H9 (cell line): ENCODE measurements around the gene HTR7. TPM values are rescaled to one million over a fixed set of nuclear protein-coding genes. Genes with fewer than 3 reads are reported as not detected.

Experiments used
- DNase-seq: peaks from one replicate; pipeline ENCODE4 v3.0.0-alpha.2; 2017
- H2AFZ ChIP-seq: one replicate; pipeline ENCODE4 v1.6.1; 2013; ENCODE audit warnings: mild to moderate bottlenecking, low read length, control low read depth, moderate library complexity
- H2AK5ac ChIP-seq: 2 replicates; pipeline ENCODE4 v1.6.1; 2013; ENCODE audit warnings: low read length, control low read depth, mixed read lengths; ENCODE audit not compliant: insufficient read length
- H2BK120ac ChIP-seq: one replicate; pipeline ENCODE4 v1.6.1; 2013; ENCODE audit warnings: low read depth, mild to moderate bottlenecking, low read length, control low read depth, inconsistent platforms; ENCODE audit not compliant: poor library complexity, severe bottlenecking
- H2BK12ac ChIP-seq: 2 replicates; pipeline ENCODE4 v1.6.1; 2013; ENCODE audit warnings: low read length, control low read depth, mixed read lengths, low read depth; ENCODE audit not compliant: insufficient read length
- H2BK15ac ChIP-seq: 2 replicates; pipeline ENCODE4 v1.6.1; 2013; ENCODE audit warnings: low read depth, low read length, control low read depth
- H2BK20ac ChIP-seq: one replicate; pipeline ENCODE4 v1.6.1; 2013; ENCODE audit warnings: low read depth, mild to moderate bottlenecking, low read length, control low read depth, inconsistent platforms; ENCODE audit not compliant: poor library complexity, severe bottlenecking
- H2BK5ac ChIP-seq: 2 replicates; pipeline ENCODE4 v1.6.1; 2013; ENCODE audit warnings: low read length, control low read depth, mixed read lengths; ENCODE audit not compliant: insufficient read length
- H3K14ac ChIP-seq: 2 replicates; pipeline ENCODE4 v1.6.1; 2013; ENCODE audit warnings: low read length, control low read depth; ENCODE audit not compliant: insufficient read depth
- H3K18ac ChIP-seq: 2 replicates; pipeline ENCODE4 v1.6.1; 2013; ENCODE audit warnings: low read depth, mild to moderate bottlenecking, mixed read lengths, low read length, control low read depth; ENCODE audit not compliant: insufficient read length
- H3K23ac ChIP-seq: 2 replicates; pipeline ENCODE4 v1.6.1; 2013; ENCODE audit warnings: low read length, control low read depth, mixed read lengths, low read depth; ENCODE audit not compliant: insufficient read length
- H3K23me2 ChIP-seq: 2 replicates; pipeline ENCODE4 v1.6.1; 2013; ENCODE audit warnings: low read depth, mild to moderate bottlenecking, mixed read lengths, low read length, control low read depth; ENCODE audit not compliant: insufficient read length, poor library complexity, severe bottlenecking
- H3K27ac ChIP-seq: 2 replicates; pipeline ENCODE4 v1.5.1; 2013; ENCODE audit warnings: low read length, control low read depth, mixed read lengths, low read depth; ENCODE audit not compliant: insufficient read length
- H3K27me3 ChIP-seq: 2 replicates; pipeline ENCODE4 v1.6.1; 2013; ENCODE audit warnings: low read length, control low read depth, inconsistent platforms; ENCODE audit not compliant: insufficient read depth
- H3K4ac ChIP-seq: 2 replicates; pipeline ENCODE4 v1.6.1; 2013; ENCODE audit warnings: low read depth, mild to moderate bottlenecking, control low read depth, inconsistent platforms, low read length, moderate library complexity
- H3K4me1 ChIP-seq: 2 replicates; pipeline ENCODE4 v1.6.1; 2013; ENCODE audit warnings: low read length, control low read depth, inconsistent platforms; ENCODE audit not compliant: insufficient read depth
- H3K4me2 ChIP-seq: 2 replicates; pipeline ENCODE4 v1.6.1; 2013; ENCODE audit warnings: low read length, control low read depth, mixed read lengths; ENCODE audit not compliant: insufficient read length, insufficient read depth
- H3K56ac ChIP-seq: 2 replicates; pipeline ENCODE4 v1.6.1; 2013; ENCODE audit warnings: low read depth, mild to moderate bottlenecking, mixed read lengths, low read length, control low read depth; ENCODE audit not compliant: insufficient read length
- H3K79me1 ChIP-seq: 2 replicates; pipeline ENCODE4 v1.6.1; 2013; ENCODE audit warnings: low read depth, mild to moderate bottlenecking, moderate library complexity, low read length, control low read depth, inconsistent platforms; ENCODE audit not compliant: insufficient read depth, poor library complexity, severe bottlenecking
- H3K79me2 ChIP-seq: 2 replicates; pipeline ENCODE4 v1.6.1; 2013; ENCODE audit warnings: low read length, control low read depth, inconsistent platforms; ENCODE audit not compliant: insufficient read depth
- H3K9ac ChIP-seq: 2 replicates; pipeline ENCODE4 v1.6.1; 2013; ENCODE audit warnings: low read length, control low read depth, mixed read lengths; ENCODE audit not compliant: insufficient read length; ENCODE audit errors: extremely low read depth
- H3K9me3 ChIP-seq: one replicate; pipeline ENCODE4 v1.6.1; 2013; ENCODE audit warnings: low read depth, low read length, inconsistent platforms; ENCODE audit not compliant: control insufficient read depth
- H3T11ph ChIP-seq: one replicate; pipeline ENCODE4 v1.6.1; 2013; ENCODE audit warnings: mild to moderate bottlenecking, low read length, control low read depth, inconsistent platforms
- H4K20me1 ChIP-seq: one replicate; pipeline ENCODE4 v1.6.1; 2013; ENCODE audit not compliant: control insufficient read depth, insufficient read length, insufficient read depth
- H4K5ac ChIP-seq: 2 replicates; pipeline ENCODE4 v1.6.1; 2013; ENCODE audit warnings: low read depth, mild to moderate bottlenecking, mixed read lengths, low read length, control low read depth; ENCODE audit not compliant: insufficient read length
- H4K8ac ChIP-seq: replicated peaks from 2 replicates; pipeline ENCODE4 v1.6.1; 2013; ENCODE audit warnings: low read length, control low read depth, mixed read lengths, low read depth; ENCODE audit not compliant: insufficient read length
- H4K91ac ChIP-seq: 2 replicates; pipeline ENCODE4 v1.6.1; 2013; ENCODE audit warnings: low read depth, mild to moderate bottlenecking, moderate library complexity, mixed read lengths, low read length, control low read depth; ENCODE audit not compliant: insufficient read length
- H3K27ac Mint-ChIP-seq, 3 experiments: 2 replicates in 2 of 3; 3 replicates in 1 of 3; pipeline ENCODE4 v1.8.0; 2020 to 2021; ENCODE audit warnings: mixed read lengths in 3 of 3, mild to moderate bottlenecking in 1 of 3, moderate library complexity in 1 of 3
- H3K27me3 Mint-ChIP-seq: 2 replicates; pipeline ENCODE4 v1.8.0; 2021; ENCODE audit warnings: low read depth, mild to moderate bottlenecking, moderate library complexity, mixed read lengths
- H3K36me3 Mint-ChIP-seq, 3 experiments: 2 replicates in 2 of 3; 3 replicates in 1 of 3; pipeline ENCODE4 v1.8.0; 2020 to 2021; ENCODE audit warnings: low read depth in 3 of 3, mixed read lengths in 3 of 3; ENCODE audit not compliant: insufficient read depth in 1 of 3
- H3K4me1 Mint-ChIP-seq, 2 experiments: 2 replicates each; pipeline ENCODE4 v1.8.0; 2020; ENCODE audit warnings: mixed read lengths in 2 of 2
- H3K4me3 Mint-ChIP-seq, 2 experiments: 2 replicates in 1 of 2; 3 replicates in 1 of 2; pipeline ENCODE4 v1.8.0; 2020 to 2021; ENCODE audit warnings: mild to moderate bottlenecking in 2 of 2, mixed read lengths in 2 of 2, moderate library complexity in 1 of 2
- H3K9me3 Mint-ChIP-seq, 2 experiments: 2 replicates in 1 of 2; 3 replicates in 1 of 2; pipeline ENCODE4 v1.8.0; 2020; ENCODE audit warnings: mild to moderate bottlenecking in 2 of 2, mixed read lengths in 2 of 2, moderate library complexity in 1 of 2
- CTCF ChIP-seq: fragments of 200-600 bp; sonication (generic); conservative IDR thresholded peaks from 3 replicates; pipeline ENCODE4 v1.8.0; 2021; ENCODE audit warnings: antibody characterized with exemption, mild to moderate bottlenecking
- WGBS: extraction: QIAGEN DNeasy Blood & Tissue Kit; methylation state at CpG from one replicate; pipeline ENCODE4 v1.1.7; 2013; ENCODE audit warnings: missing lambda C conversion rate, low lambda C conversion rate, mixed read lengths; ENCODE audit not compliant: insufficient read length; ENCODE audit errors: extremely low coverage; 5-methylcytosine and 5-hydroxymethylcytosine counted together
- total RNA-seq: library from RNA; stranded (reverse); gene quantifications from 2 replicates; pipeline ENCODE4 v1.2.1, GENCODE V29; 2021

HTR7 gene
- total RNA-seq, 1 experiment from 2014 or later = 21.3 TPM

GRCh38 chr10:90906596-90906995 is 48.8 kb upstream of the HTR7 start:
- Histone ChIP-seq H2BK20ac (no peak overlapping the region), H2BK12ac (no peak overlapping the region), H3T11ph (no peak overlapping the region), H2BK120ac (no peak overlapping the region), H3K79me2 (no peaks in the 10 kb centered on the region), H4K5ac (no peak overlapping the region), H3K9ac (no peak overlapping the region), H3K18ac (no peak overlapping the region), H4K91ac (no peak overlapping the region), H2AFZ (no peak overlapping the region), H2AK5ac (no peak overlapping the region), H2BK15ac (no peak overlapping the region), H3K14ac (no peak overlapping the region), H4K8ac (no peak overlapping the region), H3K23me2 (no peaks in the 10 kb centered on the region), H3K9me3 (no peaks in the 10 kb centered on the region), H2BK5ac (no peak overlapping the region), H3K27ac (no peak overlapping the region), H3K4me2 (no peak overlapping the region), H3K4ac (no peak overlapping the region), H3K4me1 (no peaks in the 10 kb centered on the region), H3K23ac (no peak overlapping the region), H4K20me1 (no peaks in the 10 kb centered on the region), H3K27me3 (no peaks in the 10 kb centered on the region), H3K79me1 (no peaks in the 10 kb centered on the region), H3K56ac (no peak overlapping the region)
- H3K4me1 Mint-ChIP-seq = no peaks in the 10 kb centered on the region; a peak in 2 of 4 replicates
- peaks cover 0 to 18% (median 12%) of the 10 kb centered on the region in 3 experiments; a peak in 5 of 7 replicates for H3K36me3 Mint-ChIP-seq
- H3K27me3 Mint-ChIP-seq = peaks cover 17% of the 10 kb centered on the region
- H3K9me3 Mint-ChIP-seq = peaks cover 0 to 5% of the 10 kb centered on the region in 2 experiments; a peak in 2 of 5 replicates
- WGBS = no CpG with 5 or more reads among the region's 1 CpG
- TF ChIP-seq CTCF = no peak
- no peak overlapping the region for H3K27ac Mint-ChIP-seq
- no peak for DNase-seq
- H3K4me3 Mint-ChIP-seq = no peak overlapping the region
